Peyer's patch (tissue), 4 donors: ENCODE data around the gene MAD1L1. TPM values are rescaled to one million over a fixed set of nuclear protein-coding genes. Genes with fewer than 3 reads are reported as not detected.

Experiments
- DNase-seq, 3 donors: peaks; one replicate each; pipeline ENCODE4 v3.0.0-alpha.2; 2017 to 2019
- H3K27ac ChIP-seq, 4 donors: fragments of 200-600 bp; sonication (generic); one replicate each; pipeline ENCODE4 v1.5.1; 2016 to 2019
- H3K27me3 ChIP-seq, 2 donors: fragments of 200-600 bp; sonication (generic); one replicate each; pipeline ENCODE4 v1.5.1; 2019
- H3K36me3 ChIP-seq, 3 donors: fragments of 200-600 bp; sonication (generic); one replicate each; pipeline ENCODE4 v1.5.1; 2016 to 2019
- H3K4me1 ChIP-seq, 4 donors: fragments of 200-600 bp; sonication (generic); one replicate each; pipeline ENCODE4 v1.5.1; 2016 to 2019
- H3K4me3 ChIP-seq, 4 donors: fragments of 200-600 bp; sonication (generic); 1 replicate in 3 of 4; 2 replicates in 1 of 4; pipeline ENCODE4 v1.5.1; 2016 to 2019; ENCODE audit warnings: mild to moderate bottlenecking in 1 of 4
- H3K9me3 ChIP-seq, 4 donors: fragments of 200-600 bp; sonication (generic); one replicate each; pipeline ENCODE4 v1.5.1; 2016 to 2019; ENCODE audit warnings: mild to moderate bottlenecking in 1 of 4
- CTCF ChIP-seq, 6 experiments: fragments of 450-650 bp in 4 of 6; fragments of 200-600 bp in 2 of 6; sonication (generic) in 1 of 6; IDR thresholded peaks; one replicate each; pipeline ENCODE4 v1.5.1; 2017 to 2019; ENCODE audit warnings: antibody characterized with exemption in 6 of 6, mild to moderate bottlenecking in 3 of 6, moderate library complexity in 1 of 6
- POLR2A ChIP-seq, 2 donors: fragments of 450-650 bp; IDR thresholded peaks; one replicate each; pipeline ENCODE4 v1.5.1; 2017; ENCODE audit warnings: antibody characterized with exemption in 2 of 2, mild to moderate bottlenecking in 2 of 2, moderate library complexity in 2 of 2
- total RNA-seq, 4 donors: library from RNA; depleted of rRNA; stranded (reverse); fragments of >200 nt; gene quantifications; one replicate each; pipeline ENCODE4 v1.1.0, GENCODE V29; 2016

Gene MAD1L1
- total RNA-seq, 4 donors from 2014 or later: 43.9 to 417 (median 59.1) TPM

- Histone ChIP-seq H3K27me3 (no peaks in the 10 kb centered on the region), H3K4me3 (no peak overlapping the region), H3K27ac (no peak overlapping the region), H3K36me3 (no peaks in the 10 kb centered on the region), H3K9me3 (no peaks in the 10 kb centered on the region), H3K4me1 (no peaks in the 10 kb centered on the region)
- TF ChIP-seq CTCF (IDR thresholded peaks at IDR 0.05) (no peak), POLR2A (IDR thresholded peaks at IDR 0.05) (no peak)
- DNase-seq: no peak
Observed at GRCh38 chr7:1993031-1993695, 239.6 kb downstream of the MAD1L1 start.

- Histone ChIP-seq H3K27me3 (no peaks in the 10 kb centered on the region), H3K27ac (no peak overlapping the region), H3K4me3 (no peak overlapping the region), H3K4me1 (no peaks in the 10 kb centered on the region), H3K9me3 (no peaks in the 10 kb centered on the region), H3K36me3 (no peaks in the 10 kb centered on the region)
- TF ChIP-seq CTCF (IDR thresholded peaks at IDR 0.05) (no peak), POLR2A (IDR thresholded peaks at IDR 0.05) (no peak)
- no peak for DNase-seq
Observed at GRCh38 chr7:1992554-1992953, 240.2 kb downstream of the MAD1L1 start.

- Histone ChIP-seq H3K27ac (no peak overlapping the region), H3K4me1 (no peaks in the 10 kb centered on the region), H3K27me3 (no peaks in the 10 kb centered on the region), H3K9me3 (no peaks in the 10 kb centered on the region), H3K4me3 (no peak overlapping the region), H3K36me3 (no peaks in the 10 kb centered on the region)
- DNase-seq: no peak
- TF ChIP-seq CTCF (IDR thresholded peaks at IDR 0.05) (no peak), POLR2A (IDR thresholded peaks at IDR 0.05) (no peak)
Observed at GRCh38 chr7:1990001-1990670, 242.6 kb downstream of the MAD1L1 start.

GRCh38 chr7:1989049-1989860 is 243.5 kb downstream of the MAD1L1 start:
- no peaks in the 10 kb centered on the region for H3K4me1 ChIP-seq
- TF ChIP-seq CTCF (IDR thresholded peaks at IDR 0.05) (no peak), POLR2A (IDR thresholded peaks at IDR 0.05) (no peak)
- H3K9me3 ChIP-seq: no peaks in the 10 kb centered on the region
- no peak for DNase-seq
- H3K4me3 ChIP-seq: no peak overlapping the region
- no peaks in the 10 kb centered on the region for H3K36me3 ChIP-seq
- H3K27ac ChIP-seq: no peak overlapping the region
- H3K27me3 ChIP-seq: no peaks in the 10 kb centered on the region

- Histone ChIP-seq H3K27ac (no peak overlapping the region), H3K9me3 (no peaks in the 10 kb centered on the region), H3K4me1 (no peaks in the 10 kb centered on the region), H3K4me3 (no peak overlapping the region), H3K36me3 (no peaks in the 10 kb centered on the region), H3K27me3 (no peaks in the 10 kb centered on the region)
- TF ChIP-seq POLR2A (IDR thresholded peaks at IDR 0.05) (no peak), CTCF (IDR thresholded peaks at IDR 0.05) (no peak)
- no peak for DNase-seq
Observed at GRCh38 chr7:1988533-1988930, 244.2 kb downstream of the MAD1L1 start.
